AG09309 (cell line): ENCODE data around the gene FOXS1.

Experiments used
- DNase-seq: peaks from one replicate; pipeline ENCODE4 v3.0.0-alpha.2; 2010; ENCODE audit warnings: low read depth
- H3K4me3 ChIP-seq: 2 replicates; pipeline ENCODE4 v1.5.1; 2011; ENCODE audit warnings: mild to moderate bottlenecking, low read depth, low read length, moderate library complexity; ENCODE audit not compliant: control insufficient read depth
- TF ChIP-seq, protein P1 (sequence below): IDR thresholded peaks from 2 replicates; pipeline ENCODE4 v1.5.1; 2011; ENCODE audit warnings: mild to moderate bottlenecking, low read depth, low read length, inconsistent platforms; ENCODE audit not compliant: insufficient read depth, control insufficient read depth; ENCODE audit errors: missing control alignments

The FOXS1 gene

DNA sequence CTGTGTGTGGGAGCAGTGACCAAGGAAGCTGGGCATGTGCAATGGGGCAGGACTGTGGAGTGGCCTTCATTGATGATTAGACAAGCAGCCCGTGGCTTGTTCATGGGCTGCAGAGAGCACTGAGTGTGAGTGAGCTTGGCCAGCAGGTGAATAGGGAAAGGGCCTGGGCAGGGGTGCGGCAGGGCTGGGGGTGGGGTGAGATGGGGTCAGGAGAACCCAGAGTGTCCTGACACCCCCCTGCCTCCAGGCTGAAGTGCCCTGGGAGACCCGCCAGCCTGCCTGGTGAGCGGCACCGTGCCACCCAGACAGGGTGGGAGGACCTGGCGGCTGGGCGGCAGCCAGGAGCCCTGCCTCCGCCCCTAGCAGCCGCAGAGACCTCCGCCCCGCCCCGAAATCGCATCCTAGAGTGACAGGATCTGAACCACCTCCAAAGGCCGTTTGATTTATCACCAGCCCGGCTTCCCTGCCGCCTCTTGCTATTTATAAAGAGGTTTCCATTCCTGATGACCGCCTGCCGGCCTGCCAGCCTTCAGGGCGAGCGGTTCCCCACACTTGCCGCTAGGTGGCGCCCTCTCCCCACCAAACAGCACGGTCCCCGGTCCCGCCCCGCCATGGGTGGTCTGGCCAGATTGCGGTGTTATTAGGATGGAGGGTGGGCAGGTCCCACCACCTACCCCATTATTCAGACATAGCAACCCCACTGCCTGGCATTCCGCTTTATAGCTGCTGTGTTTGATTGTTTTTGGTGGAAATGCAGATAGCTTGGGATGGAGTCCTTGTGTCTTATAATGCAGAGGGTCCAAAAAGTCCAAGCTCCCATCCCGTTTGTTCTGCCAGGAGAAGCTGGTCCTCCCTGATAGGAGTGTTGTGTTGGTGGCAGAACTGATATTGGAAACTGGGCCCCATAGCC, 22.7 kb downstream of the FOXS1 start:
- peak overlapping the region; percentile 8 for H3K4me3 ChIP-seq
- DNase-seq: no peak
- TF ChIP-seq, protein P1, sequence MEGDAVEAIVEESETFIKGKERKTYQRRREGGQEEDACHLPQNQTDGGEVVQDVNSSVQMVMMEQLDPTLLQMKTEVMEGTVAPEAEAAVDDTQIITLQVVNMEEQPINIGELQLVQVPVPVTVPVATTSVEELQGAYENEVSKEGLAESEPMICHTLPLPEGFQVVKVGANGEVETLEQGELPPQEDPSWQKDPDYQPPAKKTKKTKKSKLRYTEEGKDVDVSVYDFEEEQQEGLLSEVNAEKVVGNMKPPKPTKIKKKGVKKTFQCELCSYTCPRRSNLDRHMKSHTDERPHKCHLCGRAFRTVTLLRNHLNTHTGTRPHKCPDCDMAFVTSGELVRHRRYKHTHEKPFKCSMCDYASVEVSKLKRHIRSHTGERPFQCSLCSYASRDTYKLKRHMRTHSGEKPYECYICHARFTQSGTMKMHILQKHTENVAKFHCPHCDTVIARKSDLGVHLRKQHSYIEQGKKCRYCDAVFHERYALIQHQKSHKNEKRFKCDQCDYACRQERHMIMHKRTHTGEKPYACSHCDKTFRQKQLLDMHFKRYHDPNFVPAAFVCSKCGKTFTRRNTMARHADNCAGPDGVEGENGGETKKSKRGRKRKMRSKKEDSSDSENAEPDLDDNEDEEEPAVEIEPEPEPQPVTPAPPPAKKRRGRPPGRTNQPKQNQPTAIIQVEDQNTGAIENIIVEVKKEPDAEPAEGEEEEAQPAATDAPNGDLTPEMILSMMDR: peak; percentile 96

DNA sequence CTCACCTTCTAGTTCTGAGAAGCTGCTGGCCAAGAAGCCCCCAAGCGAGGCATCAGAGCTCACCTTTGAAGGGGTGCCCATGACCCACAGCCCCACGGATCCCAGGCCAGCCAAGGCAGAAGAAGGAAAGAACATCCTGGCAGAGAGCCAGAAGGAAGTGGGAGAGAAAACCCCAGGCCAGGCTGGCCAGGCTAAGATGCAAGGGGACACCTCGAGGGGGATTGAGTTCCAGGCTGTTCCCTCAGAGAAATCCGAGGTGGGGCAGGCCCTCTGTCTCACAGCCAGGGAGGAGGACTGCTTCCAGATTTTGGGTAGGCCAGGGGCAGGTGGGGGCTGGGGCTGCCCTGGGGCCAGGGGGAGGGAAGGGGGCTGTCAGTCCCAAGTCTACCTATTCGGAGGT, 24.0 kb downstream of the FOXS1 start:
- TF ChIP-seq, protein P1: no peak
- no peak overlapping the region for H3K4me3 ChIP-seq
- DNase-seq: no peak

GRCh38 chr20:31820228-31820627, 25.2 kb downstream of the FOXS1 start:
- no peak for DNase-seq
- TF ChIP-seq, protein P1: no peak
- H3K4me3 ChIP-seq: no peak overlapping the region

DNA sequence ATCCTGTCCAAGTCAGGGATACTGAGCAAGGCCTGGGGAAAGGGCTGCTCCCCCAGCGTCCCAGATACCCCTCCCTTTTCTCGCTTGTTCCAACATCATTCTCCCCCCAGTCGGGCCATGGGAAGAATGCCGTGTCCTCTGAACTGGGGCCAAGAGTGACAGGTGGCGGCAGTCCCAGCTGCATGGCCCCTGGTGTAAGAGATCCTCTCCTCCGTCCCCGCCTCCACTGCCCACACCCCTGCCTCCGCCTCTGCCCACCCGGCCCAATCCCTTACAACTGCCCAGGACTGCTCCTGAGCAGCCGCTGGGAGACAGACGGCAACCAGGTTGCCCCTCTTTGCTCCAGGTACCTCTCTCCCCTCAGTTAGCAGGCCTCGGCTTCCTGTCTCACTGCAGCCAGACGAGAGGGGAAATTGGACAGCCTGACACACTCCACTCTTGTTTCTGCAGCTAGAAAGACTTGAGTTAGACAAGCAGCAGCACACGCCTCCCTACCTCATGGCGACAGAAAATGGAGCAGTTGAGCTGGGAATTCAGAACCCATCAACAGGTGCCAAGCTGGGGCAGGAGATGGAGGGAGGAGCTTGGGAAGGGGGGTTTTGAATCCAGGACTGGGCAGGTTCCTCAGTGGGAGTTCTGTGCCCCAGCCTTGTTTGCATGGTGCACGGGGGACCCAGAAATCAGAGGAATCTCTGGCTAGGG, 26.2 kb downstream of the FOXS1 start, which contains the start of gene MYLK2:
Gene MYLK2, plus strand, starts transcription at position 274 of the 702 bp plus-strand sequence. Its CDS starts 225 bp downstream, at position 499.
- H3K4me3 ChIP-seq: no peak within 1 kb of the TSS
- TF ChIP-seq, protein P1: no peak
- DNase-seq: no peak

DNA sequence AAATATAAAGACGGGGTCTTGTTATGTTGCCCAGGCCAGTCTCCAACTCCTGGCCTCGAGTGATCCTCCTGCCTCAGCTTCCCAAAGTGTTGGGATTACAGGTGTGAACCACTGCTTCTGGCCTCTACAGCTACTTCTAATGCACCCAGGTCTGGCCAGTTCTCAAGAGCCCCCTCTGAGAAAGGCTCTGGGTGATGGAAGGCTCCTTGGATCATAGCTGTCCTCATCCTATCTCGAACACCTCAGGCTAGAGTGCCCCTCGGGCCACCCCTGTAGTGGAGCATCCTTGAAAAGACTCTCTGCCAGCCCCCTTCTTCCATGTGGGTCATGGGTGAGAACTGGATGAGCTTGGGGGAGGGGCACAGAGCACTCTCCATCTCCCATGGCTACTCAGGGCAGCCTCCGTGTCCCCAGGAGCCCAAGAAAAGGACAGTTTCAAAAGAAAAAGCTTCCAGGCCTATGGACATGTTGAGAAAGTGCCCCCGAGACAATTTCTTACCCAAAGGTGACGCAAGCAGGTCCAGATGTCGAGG, 27.0 kb downstream of the FOXS1 start:
- TF ChIP-seq, protein P1: no peak
- no peak for DNase-seq
- no peak overlapping the region for H3K4me3 ChIP-seq

DNA sequence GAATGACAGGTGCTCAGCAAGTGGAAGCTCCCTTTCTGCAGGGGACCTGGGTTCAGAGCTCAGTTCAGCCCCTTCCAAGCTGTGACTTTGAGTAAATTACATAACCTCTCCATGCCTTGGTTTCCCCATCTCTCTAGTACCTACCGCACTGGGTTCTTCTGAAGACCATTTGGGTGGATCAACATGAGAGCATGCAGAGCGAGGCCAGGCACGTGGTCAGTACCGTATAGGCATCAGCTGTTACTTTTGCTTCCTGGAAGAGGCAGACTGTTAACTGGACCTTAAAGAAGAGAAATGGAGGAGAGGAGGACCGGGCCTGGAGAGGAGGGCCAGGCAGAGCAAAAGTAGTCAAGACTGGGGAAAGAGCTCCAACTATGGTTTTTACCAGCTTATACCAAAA, 27.9 kb downstream of the FOXS1 start:
- DNase-seq: no peak
- H3K4me3 ChIP-seq: no peak overlapping the region
- TF ChIP-seq, protein P1: no peak
